Neural cell (in vitro differentiated cells): ENCODE measurements around the gene PLA2G4C. TPM values are rescaled to one million over a fixed set of nuclear protein-coding genes. Genes with fewer than 3 reads are reported as not detected.

Experiments used
- H2AFZ ChIP-seq: fragments of 200-600, 300-800 bp; sonication (generic), shearing (Covaris generic); 2 replicates; pipeline ENCODE4 v1.6.0; 2014; ENCODE audit warnings: low read depth, mild to moderate bottlenecking, antibody characterized with exemption, low read length, moderate library complexity
- H3F3A ChIP-seq: fragments of 200-600 bp; shearing (Covaris generic); 2 replicates; pipeline ENCODE4 v1.6.1; 2016; ENCODE audit warnings: mild to moderate bottlenecking, moderate library complexity, mixed read lengths, antibody characterized with exemption, low read length; ENCODE audit not compliant: insufficient read depth, poor library complexity, severe bottlenecking
- H3K27ac ChIP-seq: fragments of 200-600, 300-800 bp; sonication (generic), shearing (Covaris generic); 2 replicates; pipeline ENCODE4 v1.5.1; 2014; ENCODE audit warnings: mild to moderate bottlenecking, low read length, moderate library complexity
- H3K27me3 ChIP-seq: fragments of 300-800, 200-600 bp; sonication (generic), shearing (Covaris generic); 2 replicates; pipeline ENCODE4 v1.6.0; 2014; ENCODE audit warnings: mild to moderate bottlenecking, low read depth, low read length, moderate library complexity; ENCODE audit not compliant: insufficient read depth
- H3K36me3 ChIP-seq: fragments of 300-800, 200-600 bp; sonication (generic), shearing (Covaris generic); 2 replicates; pipeline ENCODE4 v1.5.1; 2014; ENCODE audit warnings: mild to moderate bottlenecking, antibody characterized with exemption, low read length, moderate library complexity; ENCODE audit not compliant: insufficient read depth
- H3K4me2 ChIP-seq: fragments of 300-800, 200-600 bp; sonication (generic), shearing (Covaris generic); 2 replicates; pipeline ENCODE4 v1.6.0; 2014; ENCODE audit warnings: mild to moderate bottlenecking, low read length
- H3K4me3 ChIP-seq: fragments of 300-800, 200-600 bp; sonication (generic), shearing (Covaris generic); 2 replicates; pipeline ENCODE4 v1.5.1; 2014; ENCODE audit warnings: mild to moderate bottlenecking, low read length, moderate library complexity
- H3K79me2 ChIP-seq: fragments of 200-600 bp; shearing (Covaris generic); replicated peaks from 2 replicates; pipeline ENCODE4 v1.6.0; 2014; ENCODE audit warnings: mild to moderate bottlenecking, low read length, moderate library complexity; ENCODE audit not compliant: insufficient read depth
- H3K9ac ChIP-seq: fragments of 300-800, 200-600 bp; sonication (generic), shearing (Covaris generic); 2 replicates; pipeline ENCODE4 v1.6.1; 2016; ENCODE audit warnings: mild to moderate bottlenecking, low read length, mixed read lengths
- H3K9me2 ChIP-seq: fragments of 200-600 bp; shearing (Covaris generic); 2 replicates; pipeline ENCODE4 v1.6.1; 2016; ENCODE audit warnings: mild to moderate bottlenecking, low read length, mixed read lengths; ENCODE audit not compliant: insufficient read depth
- H3K9me3 ChIP-seq: fragments of 200-600, 300-800 bp; sonication (generic), shearing (Covaris generic); 2 replicates; pipeline ENCODE4 v1.6.1; 2016; ENCODE audit warnings: mild to moderate bottlenecking, mixed run types, low read length, moderate library complexity, mixed read lengths
- H4K20me1 ChIP-seq: fragments of 200-600 bp; shearing (Covaris generic); 2 replicates; pipeline ENCODE4 v1.6.1; 2016; ENCODE audit warnings: mild to moderate bottlenecking, mixed run types; ENCODE audit not compliant: insufficient read depth
- EP300 ChIP-seq: fragments of 450-650 bp; conservative IDR thresholded peaks from 2 replicates; pipeline ENCODE4 v1.6.1; 2014; ENCODE audit warnings: antibody characterized with exemption, mild to moderate bottlenecking, moderate library complexity; ENCODE audit not compliant: poor library complexity, severe bottlenecking
- EZH2 ChIP-seq: fragments of 200-600, 300-800 bp; shearing (Covaris generic), sonication (generic); IDR thresholded peaks from 2 replicates; pipeline ENCODE4 v1.6.1; 2014; ENCODE audit warnings: antibody characterized with exemption, low read length, borderline replicate concordance, mild to moderate bottlenecking; ENCODE audit not compliant: insufficient read depth, poor library complexity, severe bottlenecking
- MXI1 ChIP-seq: fragments of 450-650 bp; conservative IDR thresholded peaks from 2 replicates; pipeline ENCODE4 v1.6.1; 2014; ENCODE audit warnings: antibody characterized with exemption, mild to moderate bottlenecking; ENCODE audit not compliant: poor library complexity, severe bottlenecking
- POLR2AphosphoS5 ChIP-seq: IDR thresholded peaks from 2 replicates; pipeline ENCODE4 v1.6.1; 2012
- RAD21 ChIP-seq: fragments of 450-650 bp; conservative IDR thresholded peaks from 2 replicates; pipeline ENCODE4 v1.6.1; 2014; ENCODE audit warnings: antibody characterized with exemption, mild to moderate bottlenecking, moderate library complexity
- SMC3 ChIP-seq: fragments of 450-650 bp; conservative IDR thresholded peaks from 2 replicates; pipeline ENCODE4 v1.6.1; 2014; ENCODE audit warnings: antibody characterized with exemption, mild to moderate bottlenecking, moderate library complexity; ENCODE audit not compliant: poor library complexity
- TAF1 ChIP-seq: IDR thresholded peaks from 2 replicates; pipeline ENCODE4 v1.6.1; 2012; ENCODE audit warnings: low read depth
- polyA plus RNA-seq: library from polyadenylated mRNA; depleted of rRNA; stranded (reverse); fragments of >200 nt; gene quantifications from 2 replicates; pipeline ENCODE4 v1.2.3, GENCODE V29; 2014
- TF ChIP-seq, protein P1 (sequence below): IDR thresholded peaks from 2 replicates; pipeline ENCODE4 v1.6.1; 2012; ENCODE audit warnings: borderline replicate concordance
- TF ChIP-seq, protein P2 (sequence below): fragments of 450-650 bp; IDR thresholded peaks from 2 replicates; pipeline ENCODE4 v1.5.1; 2014; ENCODE audit warnings: antibody characterized with exemption, mild to moderate bottlenecking, moderate library complexity; ENCODE audit not compliant: poor library complexity, severe bottlenecking

PLA2G4C gene
- polyA plus RNA-seq, 1 donor from 2014 or later: 8.6 TPM

DNA sequence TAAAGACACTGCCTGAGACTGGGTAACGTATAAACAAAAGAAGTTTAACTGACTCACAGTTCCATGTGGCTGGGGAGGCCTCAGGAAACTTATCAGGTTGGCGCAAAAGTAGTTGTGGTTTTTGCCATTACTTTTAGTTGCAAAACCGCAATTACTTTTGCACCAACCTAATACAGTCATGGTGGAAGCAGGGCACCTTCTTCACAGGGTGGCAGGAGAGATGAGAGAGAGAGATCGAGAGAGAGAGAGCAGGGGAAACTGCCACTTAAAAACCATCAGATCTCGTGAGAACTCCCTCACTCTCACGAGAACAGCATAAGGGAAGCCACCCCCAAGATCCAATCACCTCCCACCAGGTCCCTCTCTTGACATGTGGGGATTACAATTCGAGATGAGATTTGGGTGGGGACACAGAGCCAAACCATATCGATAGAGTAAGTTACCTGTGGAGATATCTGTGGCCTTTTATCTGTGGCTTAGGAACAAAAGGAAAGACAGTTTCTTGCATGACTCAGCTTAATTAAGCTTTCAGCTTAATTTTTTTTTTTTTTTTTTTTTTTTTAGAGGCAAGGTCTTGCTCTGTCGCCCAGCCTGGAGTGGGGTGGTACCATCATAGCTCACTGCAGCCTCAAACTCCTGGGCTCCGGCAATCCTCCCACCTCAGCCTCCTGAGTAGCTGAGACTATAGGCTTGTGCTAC, 59.1 kb downstream of the PLA2G4C start:
- Histone ChIP-seq H3K79me2 (no peaks in the 10 kb centered on the region), H3F3A (no peaks in the 10 kb centered on the region), H2AFZ (no peak overlapping the region), H3K4me3 (no peak overlapping the region), H3K9me3 (no peaks in the 10 kb centered on the region), H3K9me2 (no peaks in the 10 kb centered on the region), H3K4me2 (no peak overlapping the region), H3K36me3 (no peaks in the 10 kb centered on the region), H3K27me3 (no peaks in the 10 kb centered on the region), H3K27ac (no peak overlapping the region), H3K9ac (no peak overlapping the region), H4K20me1 (no peaks in the 10 kb centered on the region)
- TF ChIP-seq SMC3 (no peak), RAD21 (no peak), TAF1 (no peak), EZH2 (no peak), MXI1 (no peak), POLR2AphosphoS5 (no peak), EP300 (no peak)
- TF ChIP-seq, protein P1, sequence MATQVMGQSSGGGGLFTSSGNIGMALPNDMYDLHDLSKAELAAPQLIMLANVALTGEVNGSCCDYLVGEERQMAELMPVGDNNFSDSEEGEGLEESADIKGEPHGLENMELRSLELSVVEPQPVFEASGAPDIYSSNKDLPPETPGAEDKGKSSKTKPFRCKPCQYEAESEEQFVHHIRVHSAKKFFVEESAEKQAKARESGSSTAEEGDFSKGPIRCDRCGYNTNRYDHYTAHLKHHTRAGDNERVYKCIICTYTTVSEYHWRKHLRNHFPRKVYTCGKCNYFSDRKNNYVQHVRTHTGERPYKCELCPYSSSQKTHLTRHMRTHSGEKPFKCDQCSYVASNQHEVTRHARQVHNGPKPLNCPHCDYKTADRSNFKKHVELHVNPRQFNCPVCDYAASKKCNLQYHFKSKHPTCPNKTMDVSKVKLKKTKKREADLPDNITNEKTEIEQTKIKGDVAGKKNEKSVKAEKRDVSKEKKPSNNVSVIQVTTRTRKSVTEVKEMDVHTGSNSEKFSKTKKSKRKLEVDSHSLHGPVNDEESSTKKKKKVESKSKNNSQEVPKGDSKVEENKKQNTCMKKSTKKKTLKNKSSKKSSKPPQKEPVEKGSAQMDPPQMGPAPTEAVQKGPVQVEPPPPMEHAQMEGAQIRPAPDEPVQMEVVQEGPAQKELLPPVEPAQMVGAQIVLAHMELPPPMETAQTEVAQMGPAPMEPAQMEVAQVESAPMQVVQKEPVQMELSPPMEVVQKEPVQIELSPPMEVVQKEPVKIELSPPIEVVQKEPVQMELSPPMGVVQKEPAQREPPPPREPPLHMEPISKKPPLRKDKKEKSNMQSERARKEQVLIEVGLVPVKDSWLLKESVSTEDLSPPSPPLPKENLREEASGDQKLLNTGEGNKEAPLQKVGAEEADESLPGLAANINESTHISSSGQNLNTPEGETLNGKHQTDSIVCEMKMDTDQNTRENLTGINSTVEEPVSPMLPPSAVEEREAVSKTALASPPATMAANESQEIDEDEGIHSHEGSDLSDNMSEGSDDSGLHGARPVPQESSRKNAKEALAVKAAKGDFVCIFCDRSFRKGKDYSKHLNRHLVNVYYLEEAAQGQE: no peak
- TF ChIP-seq, protein P2, sequence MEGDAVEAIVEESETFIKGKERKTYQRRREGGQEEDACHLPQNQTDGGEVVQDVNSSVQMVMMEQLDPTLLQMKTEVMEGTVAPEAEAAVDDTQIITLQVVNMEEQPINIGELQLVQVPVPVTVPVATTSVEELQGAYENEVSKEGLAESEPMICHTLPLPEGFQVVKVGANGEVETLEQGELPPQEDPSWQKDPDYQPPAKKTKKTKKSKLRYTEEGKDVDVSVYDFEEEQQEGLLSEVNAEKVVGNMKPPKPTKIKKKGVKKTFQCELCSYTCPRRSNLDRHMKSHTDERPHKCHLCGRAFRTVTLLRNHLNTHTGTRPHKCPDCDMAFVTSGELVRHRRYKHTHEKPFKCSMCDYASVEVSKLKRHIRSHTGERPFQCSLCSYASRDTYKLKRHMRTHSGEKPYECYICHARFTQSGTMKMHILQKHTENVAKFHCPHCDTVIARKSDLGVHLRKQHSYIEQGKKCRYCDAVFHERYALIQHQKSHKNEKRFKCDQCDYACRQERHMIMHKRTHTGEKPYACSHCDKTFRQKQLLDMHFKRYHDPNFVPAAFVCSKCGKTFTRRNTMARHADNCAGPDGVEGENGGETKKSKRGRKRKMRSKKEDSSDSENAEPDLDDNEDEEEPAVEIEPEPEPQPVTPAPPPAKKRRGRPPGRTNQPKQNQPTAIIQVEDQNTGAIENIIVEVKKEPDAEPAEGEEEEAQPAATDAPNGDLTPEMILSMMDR: no peak

DNA sequence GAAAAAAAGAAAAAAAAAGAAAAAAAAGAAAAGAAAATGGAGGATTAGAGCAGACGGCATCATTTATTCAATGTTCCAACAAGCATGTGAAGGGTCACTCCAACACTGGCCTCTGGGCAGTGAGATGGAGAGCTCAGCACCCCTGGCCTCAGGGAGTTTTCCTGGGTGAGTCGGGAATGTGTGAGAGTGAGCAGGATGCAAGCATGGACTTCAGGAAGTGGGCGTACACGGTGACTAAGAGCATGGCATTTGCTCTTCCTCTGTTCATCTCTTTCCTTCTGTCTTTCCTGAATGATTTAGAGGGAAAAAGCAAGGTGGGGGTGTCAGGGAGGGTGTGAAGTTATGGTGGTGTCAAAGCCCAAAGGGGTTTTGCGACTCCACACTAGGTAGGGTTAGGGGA, 66.1 kb downstream of the PLA2G4C start:
- no peaks in the 10 kb centered on the region for H4K20me1 ChIP-seq
- H3K4me3 ChIP-seq: no peak overlapping the region
- H3K9ac ChIP-seq: no peak overlapping the region
- no peaks in the 10 kb centered on the region for H3K36me3 ChIP-seq
- no peak overlapping the region for H2AFZ ChIP-seq
- H3K79me2 ChIP-seq: no peaks in the 10 kb centered on the region
- H3K9me2 ChIP-seq: no peaks in the 10 kb centered on the region
- H3F3A ChIP-seq: no peaks in the 10 kb centered on the region
- no peaks in the 10 kb centered on the region for H3K9me3 ChIP-seq
- no peak overlapping the region for H3K27ac ChIP-seq
- no peaks in the 10 kb centered on the region for H3K27me3 ChIP-seq
- H3K4me2 ChIP-seq: no peak overlapping the region
- TF ChIP-seq TAF1: no peak
- TF ChIP-seq EP300: no peak
- TF ChIP-seq, protein P1: no peak
